ENCODE data around the gene FILIP1L. TPM values are rescaled to one million over a fixed set of nuclear protein-coding genes. Genes with fewer than 3 reads are reported as not detected.

Gene FILIP1L
- total RNA-seq, 1 experiment from 2014 or later: 0.17 TPM

- intact Hi-C loops (cut with micrococcal nuclease): no loop called here
- TF ChIP-seq FOSL1 (IDR thresholded peaks at IDR 0.05; ENCODE audit: low read depth) (no peak), EZH2 (IDR thresholded peaks at IDR 0.05) (no peak), CTCF (IDR thresholded peaks at IDR 0.05 in 2 of 3, conservative IDR thresholded peaks at IDR 0.05 in 1 of 3; ENCODE audit: borderline replicate concordance in 1 of 3, insufficient read depth in 1 of 3, low read depth in 2 of 3, low read length in 2 of 3) (no peak), TCF7L2 (IDR thresholded peaks at IDR 0.05; ENCODE audit: borderline replicate concordance, extremely low read depth, insufficient read depth, insufficient read length) (no peak)
- Histone ChIP-seq H3K27me3 (ENCODE audit: insufficient read depth, low read length) (no peaks in the 10 kb centered on the region), H3K9me2 (ENCODE audit: insufficient read depth) (no peaks in the 10 kb centered on the region), H4K20me1 (ENCODE audit: insufficient read depth) (no peaks in the 10 kb centered on the region), H3K4me1 (ENCODE audit: control insufficient read depth in 1 of 2, insufficient read depth in 2 of 2, low read length in 2 of 2) (no peaks in the 10 kb centered on the region), H3K36me3 (ENCODE audit: control insufficient read depth in 1 of 2, insufficient read depth in 2 of 2, low read length in 2 of 2) (no peaks in the 10 kb centered on the region), H3K27ac (ENCODE audit: low read depth, low read length) (no peak overlapping the region), H3K9me3 (ENCODE audit: control insufficient read depth in 1 of 2, insufficient read depth in 1 of 2, low read depth in 1 of 2, low read length in 2 of 2) (no peaks in the 10 kb centered on the region), H3K79me2 (ENCODE audit: insufficient read depth, low read length) (no peaks in the 10 kb centered on the region), H3K4me2 (ENCODE audit: low read length) (no peak overlapping the region), H2AFZ (ENCODE audit: low read depth, low read length, poor library complexity, severe bottlenecking) (no peak overlapping the region), H3K4me3 (replicated peaks in 1 of 2; ENCODE audit: low read depth in 1 of 2, low read length in 2 of 2) (no peak overlapping the region), H3K9ac (ENCODE audit: low read length) (no peak overlapping the region)
- ChIA-PET CTCF (no interaction called here), POLR2A (no interaction called here), RAD21 (ENCODE audit: low non-redundant PET in 1 of 2, low total read pairs in 2 of 2, uncharacterized antibody in 2 of 2, unreplicated experiment in 2 of 2) (no interaction called here)
- no TSS peak for BruUV-seq (replicated peaks)
- DNase-seq (ENCODE audit: low read depth, low spot score): no peak
- ATAC-seq: no peak
These were observed 147.5 kb downstream of the FILIP1L start for GRCh38 chr3:99966662-99967416.

- H2AFZ ChIP-seq (ENCODE audit: low read depth, low read length, poor library complexity, severe bottlenecking): no peak overlapping the region
- H3K36me3 ChIP-seq (ENCODE audit: control insufficient read depth in 1 of 2, insufficient read depth in 2 of 2, low read length in 2 of 2): no peaks in the 10 kb centered on the region
- H3K79me2 ChIP-seq (ENCODE audit: insufficient read depth, low read length): no peaks in the 10 kb centered on the region
- H4K20me1 ChIP-seq (ENCODE audit: insufficient read depth): no peaks in the 10 kb centered on the region
- RAD21 ChIA-PET (ENCODE audit: low non-redundant PET in 1 of 2, low total read pairs in 2 of 2, uncharacterized antibody in 2 of 2, unreplicated experiment in 2 of 2): no interaction called here
- no TSS peak for BruUV-seq (replicated peaks)
- CTCF ChIA-PET: no interaction called here
- no peak overlapping the region for H3K9ac ChIP-seq (ENCODE audit: low read length)
- ATAC-seq (no peak), DNase-seq (ENCODE audit: low read depth, low spot score) (no peak)
- H3K4me2 ChIP-seq (ENCODE audit: low read length): no peak overlapping the region
- POLR2A ChIA-PET: no interaction called here
- H3K9me3 ChIP-seq (ENCODE audit: control insufficient read depth in 1 of 2, insufficient read depth in 1 of 2, low read depth in 1 of 2, low read length in 2 of 2): no peaks in the 10 kb centered on the region
- no peaks in the 10 kb centered on the region for H3K4me1 ChIP-seq (ENCODE audit: control insufficient read depth in 1 of 2, insufficient read depth in 2 of 2, low read length in 2 of 2)
- no peak overlapping the region for H3K4me3 ChIP-seq (replicated peaks in 1 of 2; ENCODE audit: low read depth in 1 of 2, low read length in 2 of 2)
- H3K27ac ChIP-seq (ENCODE audit: low read depth, low read length): no peak overlapping the region
- no peaks in the 10 kb centered on the region for H3K27me3 ChIP-seq (ENCODE audit: insufficient read depth, low read length)
- H3K9me2 ChIP-seq (ENCODE audit: insufficient read depth): no peaks in the 10 kb centered on the region
- intact Hi-C loops (cut with micrococcal nuclease): no loop called here
- TF ChIP-seq RAD21 (IDR thresholded peaks at IDR 0.05; ENCODE audit: low read depth): no peak
- no peak for TF ChIP-seq REST (IDR thresholded peaks at IDR 0.05; ENCODE audit: low read depth)
- TF ChIP-seq POLR2AphosphoS5 (IDR thresholded peaks at IDR 0.05; ENCODE audit: low read depth, low read length): no peak
- no peak for TF ChIP-seq YY1 (IDR thresholded peaks at IDR 0.05; ENCODE audit: extremely low read depth, insufficient replicate concordance, low read depth, low read length)
- TF ChIP-seq MAX (IDR thresholded peaks at IDR 0.05): no peak
- no peak for TF ChIP-seq JUND (IDR thresholded peaks at IDR 0.05)
- TF ChIP-seq SRF (IDR thresholded peaks at IDR 0.05; ENCODE audit: low read depth): no peak
- no peak for TF ChIP-seq EGR1 (IDR thresholded peaks at IDR 0.05; ENCODE audit: low read depth)
- TF ChIP-seq ATF3 (IDR thresholded peaks at IDR 0.05): no peak
- TF ChIP-seq EZH2 (IDR thresholded peaks at IDR 0.05): no peak
These were observed 148.5 kb downstream of the FILIP1L start for GRCh38 chr3:99965681-99966408.

All from HCT116 (cell line).